Prostate gland (tissue), 2 donors: ENCODE measurements around the gene ITGB4. TPM values are rescaled to one million over a fixed set of nuclear protein-coding genes. Genes with fewer than 3 reads are reported as not detected.
A peak's percentile ranks its signal among the peaks of the same experiment; 100 is the strongest.

Experiments used
- DNase-seq: peaks from one replicate; pipeline ENCODE4 v3.0.0-alpha.2; 2019; ENCODE audit warnings: low spot score
- H3K27ac ChIP-seq, 2 donors: fragments of 200-600 bp; sonication (generic); 2 replicates each; pipeline ENCODE4 v1.5.1; 2017 to 2019
- H3K27me3 ChIP-seq: fragments of 200-600 bp; sonication (generic); replicated peaks from 2 replicates; pipeline ENCODE4 v1.5.1; 2019; ENCODE audit not compliant: insufficient read depth
- H3K36me3 ChIP-seq, 2 donors: fragments of 200-600 bp; sonication (generic); 1 replicate in 1 of 2; 2 replicates in 1 of 2; pipeline versions ENCODE4 v1.5.1 to v1.8.1; 2017 to 2019
- H3K4me1 ChIP-seq: fragments of 200-600 bp; sonication (generic); replicated peaks from 2 replicates; pipeline ENCODE4 v1.5.1; 2019
- H3K4me3 ChIP-seq, 2 donors: fragments of 200-600 bp; sonication (generic); 2 replicates each; pipeline ENCODE4 v1.5.1; 2017 to 2019
- H3K9me3 ChIP-seq: fragments of 200-600 bp; sonication (generic); 2 replicates; pipeline ENCODE4 v1.5.1; 2017
- CTCF ChIP-seq, 4 experiments: fragments of 200-600 bp in 2 of 4; fragments of 450-650 bp in 2 of 4; sonication (generic) in 2 of 4; IDR thresholded peaks; 1 replicate in 3 of 4; 2 replicates in 1 of 4; pipeline ENCODE4 v1.5.1; 2016 to 2019; ENCODE audit warnings: antibody characterized with exemption in 4 of 4, mild to moderate bottlenecking in 2 of 4, moderate library complexity in 2 of 4
- POLR2A ChIP-seq: fragments of 450-650 bp; IDR thresholded peaks from one replicate; pipeline ENCODE4 v1.6.1; 2016; ENCODE audit warnings: antibody characterized with exemption, mild to moderate bottlenecking
- POLR2AphosphoS5 ChIP-seq: sonication (generic); formaldehyde crosslinking; IDR thresholded peaks from one replicate; pipeline ENCODE4 v1.6.1; 2017; ENCODE audit warnings: antibody characterized with exemption
- WGBS: methylation state at CpG from one replicate; pipeline ENCODE4 v1.1.5; 2018; 5-methylcytosine and 5-hydroxymethylcytosine counted together
- intact Hi-C: fragments of 100-400 bp; cut with DNase I; formaldehyde crosslinking; loops from one replicate; pipeline ENCODE4 v1.14.2; 2022
- total RNA-seq, 2 donors: library from RNA; depleted of rRNA; stranded (reverse); fragments of >200 nt; gene quantifications; one replicate each; pipeline ENCODE4 v1.1.0, GENCODE V29; 2016

The ITGB4 gene
- total RNA-seq, 2 donors from 2014 or later: 81.0 to 105 TPM

GRCh38 chr17:75723171-75723930 lies 2.1 kb downstream of the ITGB4 start:
- Histone ChIP-seq H3K27me3 (no peaks in the 10 kb centered on the region), H3K27ac (peak overlapping the region; percentile 70 to 82), H3K36me3 (no peaks in the 10 kb centered on the region), H3K4me3 (peak overlapping the region; percentile 34 to 53), H3K4me1 (peaks cover 2% of the 10 kb centered on the region), H3K9me3 (no peaks in the 10 kb centered on the region)
- intact Hi-C loops: no loop called here
- peak; percentile 73 for TF ChIP-seq POLR2A
- TF ChIP-seq POLR2AphosphoS5: peak; percentile 35
- TF ChIP-seq CTCF (IDR thresholded peaks at IDR 0.05): peak in 1 of 4 experiments; percentile 21
- peak; percentile 65 for DNase-seq
- 51% methylated on average over 12 of the region's 18 CpGs for WGBS

- H3K4me3 ChIP-seq: peak overlapping the region in 1 of 2 donors; percentile 53
- DNase-seq: no peak
- no peaks in the 10 kb centered on the region for H3K36me3 ChIP-seq
- 78% methylated on average over 23 of the region's 23 CpGs for WGBS
- TF ChIP-seq POLR2A: no peak
- H3K27me3 ChIP-seq: no peaks in the 10 kb centered on the region
- intact Hi-C loops: no loop called here
- peak overlapping the region in 1 of 2 donors; percentile 82 for H3K27ac ChIP-seq
- H3K9me3 ChIP-seq: no peaks in the 10 kb centered on the region
- H3K4me1 ChIP-seq: peaks cover 2% of the 10 kb centered on the region
Observed at GRCh38 chr17:75724016-75725003, 3.1 kb downstream of the ITGB4 start.

- 98% methylated on average over 7 of the region's 7 CpGs for WGBS
- Histone ChIP-seq H3K4me3 (no peak overlapping the region), H3K27ac (no peak overlapping the region), H3K27me3 (no peaks in the 10 kb centered on the region), H3K9me3 (no peaks in the 10 kb centered on the region), H3K36me3 (no peaks in the 10 kb centered on the region), H3K4me1 (peaks cover 2% of the 10 kb centered on the region)
- TF ChIP-seq POLR2A (no peak), POLR2AphosphoS5 (no peak), CTCF (IDR thresholded peaks at IDR 0.05) (no peak)
- intact Hi-C loops: no loop called here
- DNase-seq: no peak
Observed at GRCh38 chr17:75725504-75725903, 4.2 kb downstream of the ITGB4 start.

- 91% methylated on average over 13 of the region's 18 CpGs for WGBS
- intact Hi-C loops: no loop called here
- H3K4me3 ChIP-seq: no peak overlapping the region
- H3K27ac ChIP-seq: no peak overlapping the region
- H3K36me3 ChIP-seq: peaks cover 0 to 2% of the 10 kb centered on the region in 2 donors
- H3K4me1 ChIP-seq: peaks cover 2% of the 10 kb centered on the region
- no peak for DNase-seq
- H3K27me3 ChIP-seq: no peaks in the 10 kb centered on the region
- no peaks in the 10 kb centered on the region for H3K9me3 ChIP-seq
- TF ChIP-seq POLR2A (no peak), POLR2AphosphoS5 (no peak), CTCF (IDR thresholded peaks at IDR 0.05) (no peak)
Observed at GRCh38 chr17:75727391-75727790, 6.1 kb downstream of the ITGB4 start.

GRCh38 chr17:75729351-75729750 lies 8.1 kb downstream of the ITGB4 start:
- Histone ChIP-seq H3K27me3 (no peaks in the 10 kb centered on the region), H3K9me3 (no peaks in the 10 kb centered on the region), H3K4me3 (no peak overlapping the region), H3K36me3 (peaks cover 0 to 2% of the 10 kb centered on the region in 2 donors), H3K27ac (no peak overlapping the region), H3K4me1 (no peaks in the 10 kb centered on the region)
- WGBS: 80% methylated on average over 6 of the region's 7 CpGs
- no peak for DNase-seq
- intact Hi-C loops: no loop called here
- no peak for TF ChIP-seq POLR2AphosphoS5
- no peak for TF ChIP-seq POLR2A
- TF ChIP-seq CTCF (IDR thresholded peaks at IDR 0.05): no peak
